Right atrium auricular region (tissue), 2 donors: Measurements from ENCODE around the gene CENATAC. TPM values are rescaled to one million over a fixed set of nuclear protein-coding genes. Genes with fewer than 3 reads are reported as not detected.
"Not testable (repeated sequence)": the region's sequence is repeated elsewhere in the genome, so short reads cannot be mapped to it uniquely, and the experiment has no call there.

ENCODE experiments used
- DNase-seq: peaks from one replicate; pipeline ENCODE4 v3.0.0-alpha.2; 2019; ENCODE audit warnings: low spot score
- H3K27ac ChIP-seq, 2 donors: fragments of 200-600 bp; sonication (generic); 1 replicate in 1 of 2; 2 replicates in 1 of 2; pipeline ENCODE4 v1.5.1; 2016 to 2019
- H3K27me3 ChIP-seq, 2 donors: fragments of 200-600 bp; sonication (generic); one replicate each; pipeline versions ENCODE4 v1.5.1 to v1.6.0; 2017 to 2019
- H3K36me3 ChIP-seq: fragments of 200-600 bp; sonication (generic); one replicate; pipeline ENCODE4 v1.5.1; 2016
- H3K4me1 ChIP-seq, 2 donors: fragments of 200-600 bp; sonication (generic); one replicate each; pipeline versions ENCODE4 v1.5.1 to v1.6.0; 2017 to 2019
- H3K4me3 ChIP-seq, 2 donors: fragments of 200-600 bp; sonication (generic); 1 replicate in 1 of 2; 2 replicates in 1 of 2; pipeline ENCODE4 v1.5.1; 2017 to 2019; ENCODE audit warnings: mild to moderate bottlenecking in 1 of 2, moderate library complexity in 1 of 2
- H3K9me3 ChIP-seq, 2 donors: fragments of 200-600 bp; sonication (generic); one replicate each; pipeline ENCODE4 v1.5.1; 2019
- total RNA-seq, 2 donors: library from RNA; depleted of rRNA; stranded (reverse); fragments of >200 nt; gene quantifications; one replicate each; pipeline ENCODE4 v1.1.0, GENCODE V29; 2016
- TF ChIP-seq, protein P1 (sequence below), 2 donors: fragments of 200-600 bp; sonication (generic); IDR thresholded peaks; one replicate each; pipeline ENCODE4 v1.5.1; 2019; ENCODE audit warnings: antibody characterized with exemption in 2 of 2

CENATAC gene
- total RNA-seq, 2 donors from 2014 or later: 8.7 to 11.9 TPM

DNA sequence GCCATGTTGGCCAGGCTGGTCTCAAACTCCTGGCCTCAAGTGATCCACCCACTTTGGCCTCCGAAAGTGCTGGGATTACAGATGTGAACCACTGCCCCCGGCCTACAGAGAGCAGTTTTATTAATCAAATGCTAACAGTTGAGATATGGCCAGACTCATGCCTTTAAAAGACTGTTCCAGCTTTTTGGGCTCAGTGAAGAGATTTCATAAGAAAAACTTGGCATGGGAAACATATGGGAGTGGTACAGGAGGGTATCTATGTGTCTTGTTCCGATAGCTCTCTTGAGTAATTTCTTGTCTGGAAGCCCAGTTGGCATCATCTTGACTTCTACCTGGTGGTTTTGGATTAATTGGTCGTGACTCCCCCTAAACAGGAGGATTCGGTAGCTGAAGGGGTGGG is 40.9 kb downstream of the CENATAC start:
- DNase-seq: no peak
- no peaks in the 10 kb centered on the region for H3K4me1 ChIP-seq
- H3K9me3 ChIP-seq: no peaks in the 10 kb centered on the region
- H3K27ac ChIP-seq: no peak overlapping the region
- no peaks in the 10 kb centered on the region for H3K36me3 ChIP-seq
- no peak overlapping the region for H3K4me3 ChIP-seq
- TF ChIP-seq, protein P1, sequence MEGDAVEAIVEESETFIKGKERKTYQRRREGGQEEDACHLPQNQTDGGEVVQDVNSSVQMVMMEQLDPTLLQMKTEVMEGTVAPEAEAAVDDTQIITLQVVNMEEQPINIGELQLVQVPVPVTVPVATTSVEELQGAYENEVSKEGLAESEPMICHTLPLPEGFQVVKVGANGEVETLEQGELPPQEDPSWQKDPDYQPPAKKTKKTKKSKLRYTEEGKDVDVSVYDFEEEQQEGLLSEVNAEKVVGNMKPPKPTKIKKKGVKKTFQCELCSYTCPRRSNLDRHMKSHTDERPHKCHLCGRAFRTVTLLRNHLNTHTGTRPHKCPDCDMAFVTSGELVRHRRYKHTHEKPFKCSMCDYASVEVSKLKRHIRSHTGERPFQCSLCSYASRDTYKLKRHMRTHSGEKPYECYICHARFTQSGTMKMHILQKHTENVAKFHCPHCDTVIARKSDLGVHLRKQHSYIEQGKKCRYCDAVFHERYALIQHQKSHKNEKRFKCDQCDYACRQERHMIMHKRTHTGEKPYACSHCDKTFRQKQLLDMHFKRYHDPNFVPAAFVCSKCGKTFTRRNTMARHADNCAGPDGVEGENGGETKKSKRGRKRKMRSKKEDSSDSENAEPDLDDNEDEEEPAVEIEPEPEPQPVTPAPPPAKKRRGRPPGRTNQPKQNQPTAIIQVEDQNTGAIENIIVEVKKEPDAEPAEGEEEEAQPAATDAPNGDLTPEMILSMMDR (IDR thresholded peaks at IDR 0.05): no peak
- H3K27me3 ChIP-seq: no peaks in the 10 kb centered on the region

DNA sequence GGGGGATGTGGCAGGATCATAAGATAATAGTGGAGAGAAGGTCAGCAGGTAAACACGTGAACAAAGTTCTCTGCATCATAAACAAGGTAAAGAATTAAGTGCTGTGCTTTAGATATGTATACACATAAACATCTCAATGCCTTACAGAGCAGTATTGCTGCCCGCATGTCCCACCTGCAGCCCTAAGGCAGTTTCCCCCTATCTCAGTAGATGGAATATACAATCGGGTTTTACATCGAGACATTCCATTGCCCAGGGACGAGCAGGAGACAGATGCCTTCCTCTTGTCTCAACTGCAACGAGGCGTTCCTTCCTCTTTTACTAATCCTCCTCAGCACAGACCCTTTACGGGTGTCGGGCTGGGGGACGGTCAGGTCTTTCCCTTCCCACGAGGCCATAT is 41.5 kb downstream of the CENATAC start:
- DNase-seq, H3K27me3 ChIP-seq: not testable (repeated sequence)

GRCh38 chr11:119041821-119042514 is 44.0 kb downstream of the CENATAC start:
- TF ChIP-seq, protein P1 (IDR thresholded peaks at IDR 0.05): no peak
- Histone ChIP-seq H3K36me3 (peaks cover 25% of the 10 kb centered on the region), H3K9me3 (no peaks in the 10 kb centered on the region), H3K4me3 (no peak overlapping the region), H3K27me3 (no peaks in the 10 kb centered on the region), H3K27ac (no peak overlapping the region), H3K4me1 (no peaks in the 10 kb centered on the region)
- DNase-seq: no peak

More for the DNA sequence above, 41.5 kb downstream of the CENATAC start:
- not testable (repeated sequence) for H3K27ac ChIP-seq, H3K4me1 ChIP-seq, H3K9me3 ChIP-seq, H3K36me3 ChIP-seq, H3K4me3 ChIP-seq

DNA sequence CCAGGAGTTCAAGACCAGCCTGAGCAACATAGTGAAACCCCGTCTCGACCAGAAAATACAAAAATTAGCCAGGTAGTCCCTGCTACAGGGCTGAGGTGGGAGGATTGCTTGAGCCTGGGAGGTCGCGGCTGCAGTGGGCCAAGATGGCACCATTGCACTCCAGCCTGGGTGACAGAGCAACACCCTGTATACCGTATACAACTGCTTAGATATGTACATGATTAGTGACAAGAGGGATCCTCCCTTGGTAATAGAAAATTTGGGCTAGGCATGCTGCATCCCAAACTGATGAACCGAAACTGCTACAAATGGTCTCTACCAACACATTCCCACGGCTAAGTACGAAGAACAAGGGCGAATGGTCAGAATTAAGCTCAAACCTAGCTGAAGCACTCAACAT is 45.0 kb downstream of the CENATAC start:
- TF ChIP-seq, protein P1 (IDR thresholded peaks at IDR 0.05): no peak
- DNase-seq: no peak
- no peaks in the 10 kb centered on the region for H3K9me3 ChIP-seq
- H3K4me1 ChIP-seq: no peaks in the 10 kb centered on the region
- peaks cover 35% of the 10 kb centered on the region for H3K36me3 ChIP-seq
- no peak overlapping the region for H3K4me3 ChIP-seq
- no peak overlapping the region for H3K27ac ChIP-seq
- no peaks in the 10 kb centered on the region for H3K27me3 ChIP-seq

DNA sequence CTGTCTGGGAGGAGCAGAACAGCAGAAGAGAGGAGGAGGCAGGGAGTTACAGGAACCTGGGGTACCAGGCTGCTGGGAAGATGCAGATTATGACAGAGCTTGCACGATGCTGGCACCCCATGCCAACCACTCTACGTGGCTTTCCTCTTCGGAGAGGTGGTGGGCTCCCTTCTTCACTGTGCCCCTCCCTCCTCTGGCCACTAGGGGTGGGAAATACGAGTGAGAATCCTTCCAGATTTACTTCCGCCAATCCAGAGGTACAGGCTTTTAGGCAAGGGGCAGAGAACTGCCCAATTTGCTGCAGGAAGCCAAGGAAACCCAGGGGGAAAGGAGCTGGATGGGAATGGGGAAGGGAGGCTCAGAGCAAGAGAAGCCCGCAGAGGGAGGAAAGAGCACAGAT is 46.8 kb downstream of the CENATAC start:
- Histone ChIP-seq H3K36me3 (peaks cover 53% of the 10 kb centered on the region), H3K27ac (no peak overlapping the region), H3K4me3 (no peak overlapping the region), H3K4me1 (no peaks in the 10 kb centered on the region), H3K9me3 (no peaks in the 10 kb centered on the region), H3K27me3 (no peaks in the 10 kb centered on the region)
- DNase-seq: no peak
- TF ChIP-seq, protein P1 (IDR thresholded peaks at IDR 0.05): no peak

DNA sequence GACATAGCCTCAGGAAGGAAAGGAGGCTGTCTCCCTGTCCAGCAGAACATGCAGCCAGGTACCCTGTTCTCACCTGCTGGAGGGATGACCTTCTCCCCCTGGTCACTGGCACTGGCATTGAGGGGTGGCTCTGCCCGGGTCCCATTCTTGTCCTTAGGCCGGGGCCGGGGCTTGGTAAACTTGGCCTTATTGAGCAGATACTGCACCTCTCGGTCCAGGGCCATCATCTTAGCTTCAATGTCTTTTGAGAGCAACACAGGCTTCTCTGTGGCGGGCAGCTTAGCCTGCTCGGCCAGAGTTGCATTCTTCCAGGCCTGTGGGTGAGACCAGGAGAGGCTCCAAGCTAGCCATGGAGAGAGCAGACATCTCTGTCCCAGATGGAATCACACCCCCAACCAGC is 48.6 kb downstream of the CENATAC start:
- Histone ChIP-seq H3K27ac (no peak overlapping the region), H3K4me1 (no peaks in the 10 kb centered on the region), H3K27me3 (no peaks in the 10 kb centered on the region), H3K9me3 (no peaks in the 10 kb centered on the region), H3K4me3 (no peak overlapping the region), H3K36me3 (peaks cover 70% of the 10 kb centered on the region)
- no peak for DNase-seq
- TF ChIP-seq, protein P1 (IDR thresholded peaks at IDR 0.05): no peak
